GM23338 (cell line): ENCODE data around the gene NAP1L4. TPM values are rescaled to one million over a fixed set of nuclear protein-coding genes. Genes with fewer than 3 reads are reported as not detected.

Experiments used
- ATAC-seq: fragments of 200-7000 bp; cut with Tn5 transposase; 3 replicates; pipeline ENCODE4 v1.9.1; 2020
- DNase-seq: peaks from one replicate; pipeline ENCODE4 v3.0.0-alpha.2; 2015; ENCODE audit warnings: low spot score
- H2AFZ ChIP-seq: fragments of 200-600 bp; sonication (generic); 2 replicates; pipeline ENCODE4 v1.8.0; 2016; ENCODE audit warnings: antibody characterized with exemption, mild to moderate bottlenecking, moderate library complexity
- H3F3A ChIP-seq: fragments of 200-600 bp; sonication (generic); replicated peaks from 2 replicates; pipeline ENCODE4 v1.8.0; 2017; ENCODE audit warnings: antibody characterized with exemption, mixed run types, low read depth
- H3K27ac ChIP-seq: fragments of 200-600 bp; sonication (generic); 2 replicates; pipeline ENCODE4 v1.6.1; 2016; ENCODE audit warnings: low read depth
- H3K27me3 ChIP-seq: fragments of 200-600 bp; sonication (generic); 2 replicates; pipeline ENCODE4 v1.8.0; 2016; ENCODE audit warnings: mild to moderate bottlenecking, mixed run types, moderate library complexity; ENCODE audit not compliant: insufficient read depth
- H3K36me3 ChIP-seq: fragments of 200-600 bp; sonication (generic); 2 replicates; pipeline ENCODE4 v1.8.0; 2016; ENCODE audit warnings: mild to moderate bottlenecking; ENCODE audit not compliant: insufficient read depth
- H3K4me1 ChIP-seq: fragments of 200-600 bp; sonication (generic); 2 replicates; pipeline ENCODE4 v1.8.0; 2016; ENCODE audit warnings: mild to moderate bottlenecking, moderate library complexity; ENCODE audit not compliant: insufficient read depth
- H3K4me2 ChIP-seq: fragments of 200-600 bp; sonication (generic); 2 replicates; pipeline ENCODE4 v1.7.1; 2017; ENCODE audit warnings: mixed run types
- H3K4me3 ChIP-seq: fragments of 200-600 bp; sonication (generic); 2 replicates; pipeline ENCODE4 v1.6.1; 2016; ENCODE audit warnings: mixed run types
- H3K79me2 ChIP-seq: fragments of 200-600 bp; sonication (generic); replicated peaks from 2 replicates; pipeline ENCODE4 v1.8.0; 2017; ENCODE audit warnings: mild to moderate bottlenecking; ENCODE audit not compliant: insufficient read depth
- H3K9me2 ChIP-seq: fragments of 200-600 bp; sonication (generic); 2 replicates; pipeline ENCODE4 v1.8.0; 2017; ENCODE audit not compliant: insufficient read depth
- H4K20me1 ChIP-seq: fragments of 200-600 bp; sonication (generic); replicated peaks from 2 replicates; pipeline ENCODE4 v1.8.0; 2017; ENCODE audit warnings: mild to moderate bottlenecking; ENCODE audit not compliant: insufficient read depth
- H3K27ac Mint-ChIP-seq: 2 replicates; pipeline ENCODE4 v1.8.0; 2020; ENCODE audit warnings: inconsistent platforms, mild to moderate bottlenecking, moderate library complexity, mixed read lengths
- H3K27me3 Mint-ChIP-seq: 3 replicates; pipeline ENCODE4 v1.8.0; 2022; ENCODE audit warnings: low read depth, mild to moderate bottlenecking, moderate library complexity, mixed read lengths, inconsistent platforms; ENCODE audit not compliant: insufficient read depth, poor library complexity
- H3K36me3 Mint-ChIP-seq: 3 replicates; pipeline ENCODE4 v1.8.0; 2021; ENCODE audit warnings: low read depth, mild to moderate bottlenecking, inconsistent platforms, moderate library complexity, mixed read lengths
- H3K4me1 Mint-ChIP-seq: 3 replicates; pipeline ENCODE4 v1.8.0; 2020; ENCODE audit warnings: mild to moderate bottlenecking, inconsistent platforms, mixed read lengths
- H3K4me3 Mint-ChIP-seq: 3 replicates; pipeline ENCODE4 v1.8.0; 2021; ENCODE audit warnings: moderate library complexity, mild to moderate bottlenecking, inconsistent platforms, mixed read lengths
- H3K9me3 Mint-ChIP-seq: 3 replicates; pipeline ENCODE4 v1.8.0; 2020; ENCODE audit warnings: moderate library complexity, mild to moderate bottlenecking, inconsistent platforms, mixed read lengths
- CREB1 ChIP-seq: fragments of 250-450 bp; sonication (Bioruptor Pico); IDR thresholded peaks from 2 replicates; pipeline ENCODE4 v1.5.0; 2020; ENCODE audit warnings: low read depth, mild to moderate bottlenecking, moderate library complexity
- CTCF ChIP-seq, 2 experiments: fragments of 200-600 bp in 1 of 2; sonication (generic) in 1 of 2; conservative IDR thresholded peaks; 2 replicates each; pipeline versions ENCODE4 v1.5.1 to v1.6.1; 2016 to 2017; ENCODE audit warnings: antibody characterized with exemption in 2 of 2, low read depth in 2 of 2, mild to moderate bottlenecking in 2 of 2, moderate library complexity in 1 of 2
- ETS1 ChIP-seq: IDR thresholded peaks from 2 replicates; pipeline ENCODE4 v1.6.1; 2016; ENCODE audit warnings: antibody characterized with exemption
- EZH2 ChIP-seq: fragments of 200-600 bp; sonication (generic); IDR thresholded peaks from one replicate; pipeline ENCODE4 v1.8.0; 2017; ENCODE audit warnings: antibody characterized with exemption, mild to moderate bottlenecking, low read depth; ENCODE audit not compliant: unreplicated experiment
- EZH2phosphoT487 ChIP-seq: fragments of 200-600 bp; sonication (generic); IDR thresholded peaks from one replicate; pipeline ENCODE4 v1.8.1; 2018; ENCODE audit warnings: antibody characterized with exemption; ENCODE audit not compliant: unreplicated experiment
- JUNB ChIP-seq: IDR thresholded peaks from one replicate; pipeline ENCODE4 v1.6.1; 2016; ENCODE audit warnings: antibody characterized with exemption; ENCODE audit not compliant: unreplicated experiment
- POLR2AphosphoS5 ChIP-seq: IDR thresholded peaks from 2 replicates; pipeline ENCODE4 v1.6.1; 2016; ENCODE audit warnings: antibody characterized with exemption, low read depth
- STAT1 ChIP-seq: IDR thresholded peaks from one replicate; pipeline ENCODE4 v1.6.1; 2016; ENCODE audit warnings: antibody characterized with exemption; ENCODE audit not compliant: unreplicated experiment
- ZNF331 ChIP-seq: fragments of 250-450 bp; sonication (Bioruptor Pico); IDR thresholded peaks from 2 replicates; pipeline ENCODE4 v1.5.0; 2020; ENCODE audit warnings: low read depth, mild to moderate bottlenecking, moderate library complexity
- polyA plus RNA-seq: library from polyadenylated mRNA; unstranded; fragments of >200 nt; fragmentation: Nextera tagmentation; extraction: Ambion mirVana; gene quantifications from 2 replicates; pipeline ENCODE4 v1.2.1, GENCODE V29; 2016
- total RNA-seq: library from RNA; depleted of rRNA; stranded (reverse); fragments of >200 nt; shearing (Covaris generic); gene quantifications from 2 replicates; pipeline ENCODE4 v1.2.3, GENCODE V29; 2014
- TF ChIP-seq, protein P1 (sequence below): IDR thresholded peaks from one replicate; pipeline ENCODE4 v1.6.1; 2018; ENCODE audit warnings: antibody characterized with exemption; ENCODE audit not compliant: unreplicated experiment
- TF ChIP-seq, protein P2 (sequence below): fragments of 250-450 bp; sonication (Bioruptor Pico); IDR thresholded peaks from 2 replicates; pipeline ENCODE4 v1.5.0; 2020; ENCODE audit warnings: mild to moderate bottlenecking, moderate library complexity

NAP1L4 gene
- total and polyA plus RNA-seq, 2 experiments from 2014 or later, result 181 to 189 TPM

DNA sequence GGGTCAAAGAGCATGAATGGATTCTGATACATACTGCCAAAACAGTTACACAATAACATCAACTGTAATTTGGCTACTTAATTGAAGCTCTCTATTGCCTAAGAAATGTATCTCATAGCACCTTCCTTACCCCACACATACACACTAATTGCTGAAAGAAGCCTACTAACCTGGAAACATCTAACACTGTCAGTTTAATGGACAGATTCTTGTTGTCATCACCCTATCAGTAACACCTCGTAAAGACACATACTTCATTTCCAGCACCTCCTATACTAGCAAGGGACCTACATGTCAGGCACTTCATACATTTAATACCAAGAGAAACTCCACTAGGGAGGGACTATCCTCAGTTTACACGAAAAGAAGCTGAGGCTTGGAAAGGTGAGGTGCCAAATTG is 9.9 kb downstream of the NAP1L4 start (continued):
- TF ChIP-seq POLR2AphosphoS5 (no peak), CREB1 (no peak), ETS1 (no peak), STAT1 (no peak)
- TF ChIP-seq, protein P1, sequence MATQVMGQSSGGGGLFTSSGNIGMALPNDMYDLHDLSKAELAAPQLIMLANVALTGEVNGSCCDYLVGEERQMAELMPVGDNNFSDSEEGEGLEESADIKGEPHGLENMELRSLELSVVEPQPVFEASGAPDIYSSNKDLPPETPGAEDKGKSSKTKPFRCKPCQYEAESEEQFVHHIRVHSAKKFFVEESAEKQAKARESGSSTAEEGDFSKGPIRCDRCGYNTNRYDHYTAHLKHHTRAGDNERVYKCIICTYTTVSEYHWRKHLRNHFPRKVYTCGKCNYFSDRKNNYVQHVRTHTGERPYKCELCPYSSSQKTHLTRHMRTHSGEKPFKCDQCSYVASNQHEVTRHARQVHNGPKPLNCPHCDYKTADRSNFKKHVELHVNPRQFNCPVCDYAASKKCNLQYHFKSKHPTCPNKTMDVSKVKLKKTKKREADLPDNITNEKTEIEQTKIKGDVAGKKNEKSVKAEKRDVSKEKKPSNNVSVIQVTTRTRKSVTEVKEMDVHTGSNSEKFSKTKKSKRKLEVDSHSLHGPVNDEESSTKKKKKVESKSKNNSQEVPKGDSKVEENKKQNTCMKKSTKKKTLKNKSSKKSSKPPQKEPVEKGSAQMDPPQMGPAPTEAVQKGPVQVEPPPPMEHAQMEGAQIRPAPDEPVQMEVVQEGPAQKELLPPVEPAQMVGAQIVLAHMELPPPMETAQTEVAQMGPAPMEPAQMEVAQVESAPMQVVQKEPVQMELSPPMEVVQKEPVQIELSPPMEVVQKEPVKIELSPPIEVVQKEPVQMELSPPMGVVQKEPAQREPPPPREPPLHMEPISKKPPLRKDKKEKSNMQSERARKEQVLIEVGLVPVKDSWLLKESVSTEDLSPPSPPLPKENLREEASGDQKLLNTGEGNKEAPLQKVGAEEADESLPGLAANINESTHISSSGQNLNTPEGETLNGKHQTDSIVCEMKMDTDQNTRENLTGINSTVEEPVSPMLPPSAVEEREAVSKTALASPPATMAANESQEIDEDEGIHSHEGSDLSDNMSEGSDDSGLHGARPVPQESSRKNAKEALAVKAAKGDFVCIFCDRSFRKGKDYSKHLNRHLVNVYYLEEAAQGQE, result no peak

DNA sequence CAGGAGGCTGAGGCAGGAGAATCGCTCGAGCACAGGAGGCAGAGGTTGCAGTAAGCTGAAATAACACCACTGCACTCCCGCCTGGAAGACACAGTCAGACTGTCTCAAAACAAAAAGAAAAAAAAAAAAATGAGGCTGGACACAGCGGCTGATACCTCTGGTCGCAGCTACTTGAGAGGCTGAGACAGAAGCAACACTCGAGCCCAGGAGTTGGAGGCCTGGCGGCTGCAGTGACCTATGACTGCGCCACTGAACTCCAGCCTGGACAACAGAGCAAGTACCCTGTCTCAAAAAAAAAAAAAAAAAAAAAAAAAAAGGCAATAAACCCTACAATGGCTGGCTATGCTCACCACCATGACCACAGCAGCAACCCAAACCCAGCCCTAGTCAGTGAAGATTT is 11.0 kb downstream of the NAP1L4 start:
- no peak for DNase-seq
- Histone ChIP-seq H3K4me1 (0 out of 2 replicates have a peak, but pooled peaks cover 7% of the 10 kb centered on the region), H2AFZ (no peak overlapping the region), H3F3A (peaks cover 9% of the 10 kb centered on the region; the same call in 1 of the 2 replicates), H3K27ac (no peak overlapping the region), H3K27me3 (no peaks in the 10 kb centered on the region), H3K36me3 (peaks cover 25% of the 10 kb centered on the region; the same call in 1 of the 2 replicates), H4K20me1 (peaks cover 85% of the 10 kb centered on the region), H3K4me2 (no peak overlapping the region), H3K79me2 (peaks cover 100% of the 10 kb centered on the region), H3K4me3 (no peak overlapping the region), H3K9me2 (no peaks in the 10 kb centered on the region)
- TF ChIP-seq EZH2phosphoT487 (no peak), CTCF (conservative IDR thresholded peaks at IDR 0.05; ENCODE audit: low read depth in 2 of 2) (no peak), ETS1 (no peak), EZH2 (no peak), STAT1 (no peak), JUNB (no peak), POLR2AphosphoS5 (no peak), ZNF331 (no peak)
- TF ChIP-seq, protein P2, sequence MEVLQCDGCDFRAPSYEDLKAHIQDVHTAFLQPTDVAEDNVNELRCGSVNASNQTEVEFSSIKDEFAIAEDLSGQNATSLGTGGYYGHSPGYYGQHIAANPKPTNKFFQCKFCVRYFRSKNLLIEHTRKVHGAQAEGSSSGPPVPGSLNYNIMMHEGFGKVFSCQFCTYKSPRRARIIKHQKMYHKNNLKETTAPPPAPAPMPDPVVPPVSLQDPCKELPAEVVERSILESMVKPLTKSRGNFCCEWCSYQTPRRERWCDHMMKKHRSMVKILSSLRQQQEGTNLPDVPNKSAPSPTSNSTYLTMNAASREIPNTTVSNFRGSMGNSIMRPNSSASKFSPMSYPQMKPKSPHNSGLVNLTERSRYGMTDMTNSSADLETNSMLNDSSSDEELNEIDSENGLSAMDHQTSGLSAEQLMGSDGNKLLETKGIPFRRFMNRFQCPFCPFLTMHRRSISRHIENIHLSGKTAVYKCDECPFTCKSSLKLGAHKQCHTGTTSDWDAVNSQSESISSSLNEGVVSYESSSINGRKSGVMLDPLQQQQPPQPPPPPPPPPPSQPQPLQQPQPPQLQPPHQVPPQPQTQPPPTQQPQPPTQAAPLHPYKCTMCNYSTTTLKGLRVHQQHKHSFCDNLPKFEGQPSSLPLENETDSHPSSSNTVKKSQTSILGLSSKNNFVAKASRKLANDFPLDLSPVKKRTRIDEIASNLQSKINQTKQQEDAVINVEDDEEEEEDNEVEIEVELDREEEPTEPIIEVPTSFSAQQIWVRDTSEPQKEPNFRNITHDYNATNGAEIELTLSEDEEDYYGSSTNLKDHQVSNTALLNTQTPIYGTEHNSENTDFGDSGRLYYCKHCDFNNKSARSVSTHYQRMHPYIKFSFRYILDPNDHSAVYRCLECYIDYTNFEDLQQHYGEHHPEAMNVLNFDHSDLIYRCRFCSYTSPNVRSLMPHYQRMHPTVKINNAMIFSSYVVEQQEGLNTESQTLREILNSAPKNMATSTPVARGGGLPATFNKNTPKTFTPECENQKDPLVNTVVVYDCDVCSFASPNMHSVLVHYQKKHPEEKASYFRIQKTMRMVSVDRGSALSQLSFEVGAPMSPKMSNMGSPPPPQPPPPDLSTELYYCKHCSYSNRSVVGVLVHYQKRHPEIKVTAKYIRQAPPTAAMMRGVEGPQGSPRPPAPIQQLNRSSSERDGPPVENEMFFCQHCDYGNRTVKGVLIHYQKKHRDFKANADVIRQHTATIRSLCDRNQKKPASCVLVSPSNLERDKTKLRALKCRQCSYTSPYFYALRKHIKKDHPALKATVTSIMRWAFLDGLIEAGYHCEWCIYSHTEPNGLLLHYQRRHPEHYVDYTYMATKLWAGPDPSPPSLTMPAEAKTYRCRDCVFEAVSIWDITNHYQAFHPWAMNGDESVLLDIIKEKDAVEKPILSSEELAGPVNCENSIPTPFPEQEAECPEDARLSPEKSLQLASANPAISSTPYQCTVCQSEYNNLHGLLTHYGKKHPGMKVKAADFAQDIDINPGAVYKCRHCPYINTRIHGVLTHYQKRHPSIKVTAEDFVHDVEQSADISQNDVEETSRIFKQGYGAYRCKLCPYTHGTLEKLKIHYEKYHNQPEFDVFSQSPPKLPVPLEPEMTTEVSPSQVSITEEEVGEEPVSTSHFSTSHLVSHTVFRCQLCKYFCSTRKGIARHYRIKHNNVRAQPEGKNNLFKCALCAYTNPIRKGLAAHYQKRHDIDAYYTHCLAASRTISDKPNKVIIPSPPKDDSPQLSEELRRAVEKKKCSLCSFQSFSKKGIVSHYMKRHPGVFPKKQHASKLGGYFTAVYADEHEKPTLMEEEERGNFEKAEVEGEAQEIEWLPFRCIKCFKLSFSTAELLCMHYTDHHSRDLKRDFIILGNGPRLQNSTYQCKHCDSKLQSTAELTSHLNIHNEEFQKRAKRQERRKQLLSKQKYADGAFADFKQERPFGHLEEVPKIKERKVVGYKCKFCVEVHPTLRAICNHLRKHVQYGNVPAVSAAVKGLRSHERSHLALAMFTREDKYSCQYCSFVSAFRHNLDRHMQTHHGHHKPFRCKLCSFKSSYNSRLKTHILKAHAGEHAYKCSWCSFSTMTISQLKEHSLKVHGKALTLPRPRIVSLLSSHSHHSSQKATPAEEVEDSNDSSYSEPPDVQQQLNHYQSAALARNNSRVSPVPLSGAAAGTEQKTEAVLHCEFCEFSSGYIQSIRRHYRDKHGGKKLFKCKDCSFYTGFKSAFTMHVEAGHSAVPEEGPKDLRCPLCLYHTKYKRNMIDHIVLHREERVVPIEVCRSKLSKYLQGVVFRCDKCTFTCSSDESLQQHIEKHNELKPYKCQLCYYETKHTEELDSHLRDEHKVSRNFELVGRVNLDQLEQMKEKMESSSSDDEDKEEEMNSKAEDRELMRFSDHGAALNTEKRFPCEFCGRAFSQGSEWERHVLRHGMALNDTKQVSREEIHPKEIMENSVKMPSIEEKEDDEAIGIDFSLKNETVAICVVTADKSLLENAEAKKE, result no peak
- Mint-ChIP-seq H3K4me1 (peaks cover 5% of the 10 kb centered on the region; the same call in 2 of the 3 replicates), H3K27ac (no peak overlapping the region), H3K4me3 (no peak overlapping the region), H3K27me3 (no peaks in the 10 kb centered on the region), H3K9me3 (no peaks in the 10 kb centered on the region), H3K36me3 (peaks cover 39% of the 10 kb centered on the region)
- no peak for ATAC-seq
